ACC112 (cell line): ENCODE data around the gene TSHR.

Experiments used
- H2AFZ ChIP-seq: fragments of 200-600 bp; sonication (generic); one replicate; pipeline ENCODE4 v1.6.0; 2017; ENCODE audit warnings: antibody characterized with exemption, low read length; ENCODE audit not compliant: unreplicated experiment
- H3K27ac ChIP-seq: fragments of 200-600 bp; sonication (generic); 2 replicates; pipeline ENCODE4 v1.5.1; 2014; ENCODE audit warnings: low read depth, mild to moderate bottlenecking, antibody characterized with exemption, low read length, moderate library complexity
- H3K27me3 ChIP-seq: fragments of 200-600 bp; sonication (generic); 2 replicates; pipeline ENCODE4 v1.6.1; 2014; ENCODE audit warnings: mild to moderate bottlenecking, antibody characterized with exemption, low read length, moderate library complexity, mixed read lengths; ENCODE audit not compliant: insufficient read depth
- H3K36me3 ChIP-seq: fragments of 200-600 bp; sonication (generic); 2 replicates; pipeline ENCODE4 v1.6.1; 2016; ENCODE audit warnings: mild to moderate bottlenecking, antibody characterized with exemption, low read length, moderate library complexity, mixed read lengths; ENCODE audit not compliant: insufficient read depth
- H3K4me1 ChIP-seq: fragments of 200-600 bp; sonication (generic); one replicate; pipeline ENCODE4 v1.6.1; 2016; ENCODE audit warnings: low read length, mixed read lengths; ENCODE audit not compliant: insufficient read depth, unreplicated experiment, control insufficient read depth
- H3K4me3 ChIP-seq: fragments of 200-600 bp; sonication (generic); 2 replicates; pipeline ENCODE4 v1.5.1; 2014; ENCODE audit warnings: mild to moderate bottlenecking, low read depth, low read length
- H3K79me2 ChIP-seq: fragments of 200-600 bp; sonication (generic); one replicate; pipeline ENCODE4 v1.6.0; 2016; ENCODE audit warnings: low read length; ENCODE audit not compliant: control insufficient read depth, unreplicated experiment, insufficient read depth

TSHR gene

GRCh38 chr14:81129242-81129641, 173.8 kb downstream of the TSHR start:
- Histone ChIP-seq H3K36me3 (no peaks in the 10 kb centered on the region), H3K4me1 (no peaks in the 10 kb centered on the region), H3K79me2 (no peaks in the 10 kb centered on the region), H2AFZ (no peak overlapping the region), H3K27me3 (no peaks in the 10 kb centered on the region), H3K27ac (no peak overlapping the region), H3K4me3 (no peak overlapping the region)

- peaks cover 5% of the 10 kb centered on the region for H3K4me1 ChIP-seq
These were observed 177.0 kb downstream of the TSHR start for GRCh38 chr14:81132468-81132867.

GRCh38 chr14:81133400-81133799, 178.0 kb downstream of the TSHR start:
- H3K4me3 ChIP-seq: no peak overlapping the region
- no peaks in the 10 kb centered on the region for H3K36me3 ChIP-seq
- H3K4me1 ChIP-seq: peaks cover 10% of the 10 kb centered on the region
- H3K27ac ChIP-seq: no peak overlapping the region
- H3K79me2 ChIP-seq: no peaks in the 10 kb centered on the region
- H2AFZ ChIP-seq: no peak overlapping the region
- H3K27me3 ChIP-seq: no peaks in the 10 kb centered on the region

More at GRCh38 chr14:81132468-81132867, 177.0 kb downstream of the TSHR start:
- H3K79me2 ChIP-seq: no peaks in the 10 kb centered on the region
- no peaks in the 10 kb centered on the region for H3K36me3 ChIP-seq
- H3K27me3 ChIP-seq: no peaks in the 10 kb centered on the region
- H3K27ac ChIP-seq: no peak overlapping the region
- no peak overlapping the region for H3K4me3 ChIP-seq
- H2AFZ ChIP-seq: no peak overlapping the region

GRCh38 chr14:81137316-81137715, 181.9 kb downstream of the TSHR start:
- Histone ChIP-seq H3K4me1 (peaks cover 10% of the 10 kb centered on the region), H3K27ac (peak overlapping the region; percentile 60; the same call in 1 of the 2 replicates), H3K4me3 (no peak overlapping the region), H3K79me2 (no peaks in the 10 kb centered on the region), H2AFZ (peak overlapping the region; percentile 53), H3K36me3 (no peaks in the 10 kb centered on the region), H3K27me3 (no peaks in the 10 kb centered on the region)

GRCh38 chr14:81138429-81138828, 183.0 kb downstream of the TSHR start:
- Histone ChIP-seq H2AFZ (no peak overlapping the region), H3K27me3 (no peaks in the 10 kb centered on the region), H3K4me3 (no peak overlapping the region), H3K79me2 (no peaks in the 10 kb centered on the region), H3K36me3 (no peaks in the 10 kb centered on the region), H3K27ac (no peak overlapping the region), H3K4me1 (peaks cover 10% of the 10 kb centered on the region)

GRCh38 chr14:81141426-81141825, 186.0 kb downstream of the TSHR start:
- no peak overlapping the region for H2AFZ ChIP-seq
- no peaks in the 10 kb centered on the region for H3K79me2 ChIP-seq
- no peaks in the 10 kb centered on the region for H3K27me3 ChIP-seq
- H3K4me1 ChIP-seq: peaks cover 15% of the 10 kb centered on the region
- no peaks in the 10 kb centered on the region for H3K36me3 ChIP-seq
- no peak overlapping the region for H3K4me3 ChIP-seq
- H3K27ac ChIP-seq: no peak overlapping the region

GRCh38 chr14:81143793-81144192, 188.4 kb downstream of the TSHR start:
- H2AFZ ChIP-seq: no peak overlapping the region
- peaks cover 6% of the 10 kb centered on the region for H3K4me1 ChIP-seq
- no peak overlapping the region for H3K4me3 ChIP-seq
- no peaks in the 10 kb centered on the region for H3K36me3 ChIP-seq
- H3K27me3 ChIP-seq: no peaks in the 10 kb centered on the region
- no peak overlapping the region for H3K27ac ChIP-seq
- no peaks in the 10 kb centered on the region for H3K79me2 ChIP-seq

GRCh38 chr14:81144824-81145603, 189.6 kb downstream of the TSHR start:
- Histone ChIP-seq H3K4me3 (no peak overlapping the region), H2AFZ (no peak overlapping the region), H3K27ac (no peak overlapping the region), H3K4me1 (peaks cover 6% of the 10 kb centered on the region), H3K27me3 (no peaks in the 10 kb centered on the region), H3K79me2 (no peaks in the 10 kb centered on the region), H3K36me3 (no peaks in the 10 kb centered on the region)

- H3K79me2 ChIP-seq: no peaks in the 10 kb centered on the region
- H3K4me1 ChIP-seq: peaks cover 6% of the 10 kb centered on the region
- no peak overlapping the region for H2AFZ ChIP-seq
- H3K4me3 ChIP-seq: no peak overlapping the region
- no peak overlapping the region for H3K27ac ChIP-seq
- no peaks in the 10 kb centered on the region for H3K36me3 ChIP-seq
- no peaks in the 10 kb centered on the region for H3K27me3 ChIP-seq
These were observed 191.9 kb downstream of the TSHR start for GRCh38 chr14:81147140-81147897.

- Histone ChIP-seq H3K27me3 (no peaks in the 10 kb centered on the region), H3K4me3 (no peak overlapping the region), H2AFZ (no peak overlapping the region), H3K36me3 (no peaks in the 10 kb centered on the region), H3K4me1 (peaks cover 6% of the 10 kb centered on the region), H3K79me2 (no peaks in the 10 kb centered on the region), H3K27ac (no peak overlapping the region)
These were observed 193.2 kb downstream of the TSHR start for GRCh38 chr14:81148635-81149034.

GRCh38 chr14:81153187-81153586, 197.8 kb downstream of the TSHR start:
- H2AFZ ChIP-seq: no peak overlapping the region
- H3K27me3 ChIP-seq: no peaks in the 10 kb centered on the region
- H3K27ac ChIP-seq: no peak overlapping the region
- no peaks in the 10 kb centered on the region for H3K36me3 ChIP-seq
- H3K79me2 ChIP-seq: no peaks in the 10 kb centered on the region
- H3K4me3 ChIP-seq: no peak overlapping the region
- H3K4me1 ChIP-seq: no peaks in the 10 kb centered on the region
